ENCODE results near the gene ATP1B1. TPM values are rescaled to one million over a fixed set of nuclear protein-coding genes. Genes with fewer than 3 reads are reported as not detected.

The ATP1B1 gene
- total and polyA plus RNA-seq, 4 experiments from 2014 or later, result 1.2 to 3.5 (median 2.4) TPM

- ChIA-PET CTCF (ENCODE audit: partially characterized antibody) (no interaction called here), POLR2A (ENCODE audit: partially characterized antibody) (no interaction called here)
- peaks cover 0 to 4% (median under 1%) of the 10 kb centered on the region in 4 donors for H3K4me1 Mint-ChIP-seq
- no peaks in the 10 kb centered on the region for H3K27me3 Mint-ChIP-seq
- Histone ChIP-seq H3K36me3 (ENCODE audit: insufficient read depth, low read length) (no peaks in the 10 kb centered on the region), H3K9me3 (ENCODE audit: control insufficient read depth in 1 of 2, low read length in 2 of 2) (no peaks in the 10 kb centered on the region), H3K27me3 (ENCODE audit: insufficient read depth, low read length) (no peaks in the 10 kb centered on the region), H3K4me1 (ENCODE audit: insufficient read depth, low read length) (no peaks in the 10 kb centered on the region), H3K4me3 (ENCODE audit: low read length in 2 of 2) (no peak overlapping the region), H3K27ac (ENCODE audit: low read depth, low read length) (no peak overlapping the region)
- no peaks in the 10 kb centered on the region for H3K9me3 Mint-ChIP-seq
- H3K36me3 Mint-ChIP-seq, result peaks cover 5 to 10% of the 10 kb centered on the region in 2 donors
- H3K27ac Mint-ChIP-seq, result no peak overlapping the region
- intact Hi-C loops (cut with micrococcal nuclease), result no loop called here
- DNase-seq, result no peak
- no peak overlapping the region for H3K4me3 Mint-ChIP-seq
Measured at GRCh38 chr1:169129109-169129784, 22.8 kb downstream of the ATP1B1 start.

GRCh38 chr1:169130683-169131082 is 24.2 kb downstream of the ATP1B1 start:
- ChIA-PET CTCF (ENCODE audit: partially characterized antibody) (no interaction called here), POLR2A (ENCODE audit: partially characterized antibody) (no interaction called here)
- H3K4me1 Mint-ChIP-seq, result peaks cover 0 to 4% (median under 1%) of the 10 kb centered on the region in 4 donors
- Histone ChIP-seq H3K9me3 (ENCODE audit: control insufficient read depth in 1 of 2, low read length in 2 of 2) (no peaks in the 10 kb centered on the region), H3K4me1 (ENCODE audit: insufficient read depth, low read length) (no peaks in the 10 kb centered on the region), H3K4me3 (ENCODE audit: low read length in 2 of 2) (no peak overlapping the region), H3K27ac (ENCODE audit: low read depth, low read length) (no peak overlapping the region), H3K36me3 (ENCODE audit: insufficient read depth, low read length) (no peaks in the 10 kb centered on the region), H3K27me3 (ENCODE audit: insufficient read depth, low read length) (no peaks in the 10 kb centered on the region)
- DNase-seq, result no peak
- no peak overlapping the region for H3K4me3 Mint-ChIP-seq
- H3K27me3 Mint-ChIP-seq, result no peaks in the 10 kb centered on the region
- peaks cover 8 to 10% of the 10 kb centered on the region in 2 donors for H3K36me3 Mint-ChIP-seq
- intact Hi-C loops (cut with micrococcal nuclease), result no loop called here
- no peak overlapping the region for H3K27ac Mint-ChIP-seq
- no peaks in the 10 kb centered on the region for H3K9me3 Mint-ChIP-seq

GRCh38 chr1:169132512-169133227 is 26.2 kb downstream of the ATP1B1 start:
- no peaks in the 10 kb centered on the region for H3K9me3 ChIP-seq (ENCODE audit: control insufficient read depth in 1 of 2, low read length in 2 of 2)
- H3K27me3 ChIP-seq (ENCODE audit: insufficient read depth, low read length), result no peaks in the 10 kb centered on the region
- H3K27me3 Mint-ChIP-seq, result no peaks in the 10 kb centered on the region
- H3K4me1 Mint-ChIP-seq, result peaks cover 0 to 4% (median under 1%) of the 10 kb centered on the region in 4 donors
- peaks cover 0 to 2% (median 0%) of the 10 kb centered on the region in 8 donors for H3K9me3 Mint-ChIP-seq
- no peak for DNase-seq
- ChIA-PET CTCF (ENCODE audit: partially characterized antibody) (interaction anchor here (1.4 kb wide), 1 partner anchor 22 kb away, joined by 3 read pairs; no protein-coding TSS in a partner anchor), POLR2A (ENCODE audit: partially characterized antibody) (no interaction called here)
- H3K36me3 ChIP-seq (ENCODE audit: insufficient read depth, low read length), result no peaks in the 10 kb centered on the region
- no peak overlapping the region for H3K27ac ChIP-seq (ENCODE audit: low read depth, low read length)
- H3K27ac Mint-ChIP-seq, result no peak overlapping the region
- no peak overlapping the region for H3K4me3 ChIP-seq (ENCODE audit: low read length in 2 of 2)
- no peaks in the 10 kb centered on the region for H3K4me1 ChIP-seq (ENCODE audit: insufficient read depth, low read length)
- intact Hi-C loops (cut with micrococcal nuclease), result no loop called here
- H3K36me3 Mint-ChIP-seq, result peaks cover 4 to 14% of the 10 kb centered on the region in 2 donors
- no peak overlapping the region for H3K4me3 Mint-ChIP-seq

- no peak overlapping the region for H3K27ac Mint-ChIP-seq
- ChIA-PET CTCF (ENCODE audit: partially characterized antibody) (interaction anchor here (1.4 kb wide), 1 partner anchor 23 kb away, joined by 3 read pairs; no protein-coding TSS in a partner anchor), POLR2A (ENCODE audit: partially characterized antibody) (no interaction called here)
- H3K4me3 Mint-ChIP-seq, result no peak overlapping the region
- Histone ChIP-seq H3K9me3 (ENCODE audit: control insufficient read depth in 1 of 2, low read length in 2 of 2) (no peaks in the 10 kb centered on the region), H3K4me3 (ENCODE audit: low read length in 2 of 2) (no peak overlapping the region), H3K27me3 (ENCODE audit: insufficient read depth, low read length) (no peaks in the 10 kb centered on the region), H3K27ac (ENCODE audit: low read depth, low read length) (no peak overlapping the region), H3K36me3 (ENCODE audit: insufficient read depth, low read length) (no peaks in the 10 kb centered on the region), H3K4me1 (ENCODE audit: insufficient read depth, low read length) (no peaks in the 10 kb centered on the region)
- peaks cover 0 to 4% (median under 1%) of the 10 kb centered on the region in 4 donors for H3K4me1 Mint-ChIP-seq
- DNase-seq, result no peak
- H3K9me3 Mint-ChIP-seq, result peaks cover 0 to 2% (median 0%) of the 10 kb centered on the region in 8 donors
- intact Hi-C loops (cut with micrococcal nuclease), result no loop called here
- H3K36me3 Mint-ChIP-seq, result peaks cover 4 to 14% of the 10 kb centered on the region in 2 donors
- H3K27me3 Mint-ChIP-seq, result no peaks in the 10 kb centered on the region
Measured at GRCh38 chr1:169133228-169133576, 26.7 kb downstream of the ATP1B1 start.

- no peaks in the 10 kb centered on the region for H3K4me1 ChIP-seq (ENCODE audit: insufficient read depth, low read length)
- H3K4me3 ChIP-seq (ENCODE audit: low read length in 2 of 2), result no peak overlapping the region
- H3K27ac ChIP-seq (ENCODE audit: low read depth, low read length), result no peak overlapping the region
- intact Hi-C loops (cut with micrococcal nuclease), result no loop called here
- Mint-ChIP-seq H3K27ac (peak overlapping the region in 1 of 7 donors; percentile 32), H3K9me3 (peaks cover 0 to 2% (median 0%) of the 10 kb centered on the region in 8 donors), H3K4me1 (peaks cover 0 to 4% (median under 1%) of the 10 kb centered on the region in 4 donors), H3K27me3 (no peaks in the 10 kb centered on the region), H3K4me3 (no peak overlapping the region), H3K36me3 (peaks cover 4 to 14% of the 10 kb centered on the region in 2 donors)
- no peaks in the 10 kb centered on the region for H3K27me3 ChIP-seq (ENCODE audit: insufficient read depth, low read length)
- ChIA-PET CTCF (ENCODE audit: partially characterized antibody) (interaction anchor here (1.4 kb wide), 1 partner anchor 23 kb away, joined by 3 read pairs; no protein-coding TSS in a partner anchor), POLR2A (ENCODE audit: partially characterized antibody) (no interaction called here)
- DNase-seq, result no peak
- no peaks in the 10 kb centered on the region for H3K9me3 ChIP-seq (ENCODE audit: control insufficient read depth in 1 of 2, low read length in 2 of 2)
- no peaks in the 10 kb centered on the region for H3K36me3 ChIP-seq (ENCODE audit: insufficient read depth, low read length)
Measured at GRCh38 chr1:169133801-169134502, 27.5 kb downstream of the ATP1B1 start.

- Histone ChIP-seq H3K4me3 (ENCODE audit: low read length in 2 of 2) (no peak overlapping the region), H3K36me3 (ENCODE audit: insufficient read depth, low read length) (no peaks in the 10 kb centered on the region), H3K9me3 (ENCODE audit: control insufficient read depth in 1 of 2, low read length in 2 of 2) (no peaks in the 10 kb centered on the region), H3K27ac (ENCODE audit: low read depth, low read length) (no peak overlapping the region), H3K27me3 (ENCODE audit: insufficient read depth, low read length) (no peaks in the 10 kb centered on the region), H3K4me1 (ENCODE audit: insufficient read depth, low read length) (no peaks in the 10 kb centered on the region)
- ChIA-PET CTCF (ENCODE audit: partially characterized antibody) (no interaction called here), POLR2A (ENCODE audit: partially characterized antibody) (no interaction called here)
- peaks cover 0 to 4% (median under 1%) of the 10 kb centered on the region in 4 donors for H3K4me1 Mint-ChIP-seq
- H3K36me3 Mint-ChIP-seq, result peaks cover 4 to 7% of the 10 kb centered on the region in 2 donors
- intact Hi-C loops (cut with micrococcal nuclease), result no loop called here
- peaks cover 0 to 2% (median 0%) of the 10 kb centered on the region in 8 donors for H3K9me3 Mint-ChIP-seq
- no peak overlapping the region for H3K4me3 Mint-ChIP-seq
- H3K27me3 Mint-ChIP-seq, result no peaks in the 10 kb centered on the region
- H3K27ac Mint-ChIP-seq, result peak overlapping the region in 1 of 7 donors; percentile 18
- no peak for DNase-seq
Measured at GRCh38 chr1:169137357-169137756, 30.9 kb downstream of the ATP1B1 start.
